ENCODE measurements around the gene PIEZO1.

DNA sequence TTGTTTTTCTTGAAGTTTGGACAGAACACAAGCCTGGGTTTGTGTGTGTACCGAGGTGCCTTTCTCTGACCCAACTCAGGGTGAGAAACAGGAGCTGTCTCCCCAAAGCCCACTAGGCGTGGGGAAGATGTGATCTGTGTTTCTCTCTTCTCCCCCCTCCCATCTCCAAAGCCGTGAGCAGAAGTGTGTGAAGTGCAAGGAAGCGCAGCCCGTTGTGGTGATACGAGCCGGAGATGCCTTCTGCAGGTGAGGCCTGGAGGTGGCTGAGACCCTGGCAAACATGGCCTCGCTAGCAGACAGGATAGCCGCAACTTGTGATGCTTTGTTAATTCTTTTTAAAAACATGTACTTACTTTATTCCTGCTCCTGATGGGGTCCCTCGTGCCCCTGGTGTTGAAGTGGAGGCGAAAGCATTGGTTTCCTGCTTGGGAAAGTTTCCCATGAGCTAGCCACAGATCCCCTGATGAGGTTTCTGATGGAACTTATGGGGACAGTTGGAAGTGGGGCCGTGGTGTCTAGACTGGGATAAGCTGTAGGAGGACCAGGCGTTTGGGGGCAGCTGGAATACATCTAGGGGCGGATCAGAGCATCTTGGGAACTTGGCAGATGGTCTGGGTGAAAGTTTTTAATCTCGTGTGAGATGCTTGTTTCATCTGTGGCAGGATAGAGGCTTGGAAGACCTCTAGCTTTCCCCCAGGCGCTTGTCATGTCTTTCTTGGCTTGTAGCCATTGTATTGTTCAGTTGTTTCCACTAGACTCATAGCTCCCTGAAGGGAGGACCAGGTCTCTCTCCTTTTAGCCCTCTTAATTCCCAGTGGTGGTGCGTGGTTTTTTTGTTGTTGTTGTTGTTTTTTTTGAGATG lies 77.8 kb downstream of the PIEZO1 start:
- TF ChIP-seq POLR2A (IDR thresholded peaks at IDR 0.05; ENCODE audit: borderline replicate concordance, extremely low read depth, insufficient read depth, insufficient read length) (no peak), EZH2phosphoT487 (IDR thresholded peaks at IDR 0.05; ENCODE audit: borderline replicate concordance) (no peak)

Data from HCT116 (cell line).